Measurements from ENCODE around the gene WSCD2. TPM values are rescaled to one million over a fixed set of nuclear protein-coding genes. Genes with fewer than 3 reads are reported as not detected.

The WSCD2 gene
- total and polyA plus RNA-seq, 2 donors (not counting 1 experiment from before 2014, with no cell fraction given): 1.1 to 5.9 TPM

- H3K27ac ChIP-seq (ENCODE audit: low read length in 2 of 2): no peak overlapping the region
- intact Hi-C loops (cut with micrococcal nuclease): no loop called here
- ATAC-seq (ENCODE audit: low read depth): no peak
- TF ChIP-seq CTCF (IDR thresholded peaks at IDR 0.05): no peak
- no peak for TF ChIP-seq EZH2 (IDR thresholded peaks at IDR 0.05; ENCODE audit: borderline replicate concordance, insufficient read depth, low read depth, low read length, poor library complexity, severe bottlenecking)
- no peaks in the 10 kb centered on the region for H3K4me1 ChIP-seq (ENCODE audit: control insufficient read depth in 2 of 2, insufficient read depth in 2 of 2, low read length in 2 of 2)
- no peaks in the 10 kb centered on the region for H3K79me2 ChIP-seq (ENCODE audit: control insufficient read depth, insufficient read depth, low read length)
- H3K9me3 ChIP-seq (ENCODE audit: control extremely low read depth in 1 of 3, control insufficient read depth in 2 of 3, insufficient read depth in 1 of 3, low read length in 2 of 3): peaks cover 0 to 4% (median 0%) of the 10 kb centered on the region in 3 donors
- H3K36me3 ChIP-seq (replicated peaks in 1 of 2; ENCODE audit: control extremely low read depth in 1 of 2, control insufficient read depth in 1 of 2, extremely low read depth in 1 of 2, insufficient read depth in 2 of 2, low read length in 1 of 2): no peaks in the 10 kb centered on the region
- H3K4me1 Mint-ChIP-seq: peaks cover 6% of the 10 kb centered on the region
- no peak overlapping the region for H3K4me3 Mint-ChIP-seq
- peaks cover 0 to 3% (median 0%) of the 10 kb centered on the region in 4 experiments for H3K27me3 ChIP-seq (replicated peaks in 1 of 4; ENCODE audit: control extremely low read depth in 1 of 4, control insufficient read depth in 3 of 4, insufficient read depth in 4 of 4, low read length in 3 of 4)
- no peaks in the 10 kb centered on the region for H4K20me1 ChIP-seq (ENCODE audit: control insufficient read depth, insufficient read depth, low read length, poor library complexity, severe bottlenecking)
- no peak overlapping the region for H2AFZ ChIP-seq (ENCODE audit: insufficient read depth, low read depth, low read length, poor library complexity, severe bottlenecking)
- H3K4me3 ChIP-seq (ENCODE audit: control extremely low read depth in 1 of 5, extremely low read depth in 1 of 5, insufficient read depth in 1 of 5, low read depth in 2 of 5, low read length in 4 of 5): no peak overlapping the region
- H3K4me2 ChIP-seq (replicated peaks; ENCODE audit: low read depth, low read length, poor library complexity, severe bottlenecking): no peak overlapping the region
- POLR2A ChIA-PET: no interaction called here
- CTCF ChIA-PET: no interaction called here
- no peak overlapping the region for H3K27ac Mint-ChIP-seq
- H3K27me3 Mint-ChIP-seq: peaks cover 17% of the 10 kb centered on the region
- DNase-seq: no peak
- H3K9ac ChIP-seq (ENCODE audit: low read length): no peak overlapping the region
- WGBS (ENCODE audit: insufficient coverage): 100% methylated on average over 1 of the region's 2 CpGs
- H3K9me3 Mint-ChIP-seq (ENCODE audit: insufficient read depth): no peaks in the 10 kb centered on the region
These were observed 15.9 kb downstream of the WSCD2 start for GRCh38 chr12:108145011-108145410.

- Histone ChIP-seq H2AFZ (ENCODE audit: insufficient read depth, low read depth, low read length, poor library complexity, severe bottlenecking) (no peak overlapping the region), H3K4me1 (ENCODE audit: control insufficient read depth in 2 of 2, insufficient read depth in 2 of 2, low read length in 2 of 2) (no peaks in the 10 kb centered on the region), H3K27me3 (replicated peaks in 1 of 4; ENCODE audit: control extremely low read depth in 1 of 4, control insufficient read depth in 3 of 4, insufficient read depth in 4 of 4, low read length in 3 of 4) (peaks cover 0 to 9% (median 0%) of the 10 kb centered on the region in 4 experiments), H3K79me2 (ENCODE audit: control insufficient read depth, insufficient read depth, low read length) (no peaks in the 10 kb centered on the region), H4K20me1 (ENCODE audit: control insufficient read depth, insufficient read depth, low read length, poor library complexity, severe bottlenecking) (no peaks in the 10 kb centered on the region), H3K9me3 (ENCODE audit: control extremely low read depth in 1 of 3, control insufficient read depth in 2 of 3, insufficient read depth in 1 of 3, low read length in 2 of 3) (peaks cover 0 to 4% (median 0%) of the 10 kb centered on the region in 3 donors), H3K27ac (ENCODE audit: low read length in 2 of 2) (no peak overlapping the region), H3K4me2 (replicated peaks; ENCODE audit: low read depth, low read length, poor library complexity, severe bottlenecking) (no peak overlapping the region), H3K9ac (ENCODE audit: low read length) (no peak overlapping the region), H3K4me3 (ENCODE audit: control extremely low read depth in 1 of 5, extremely low read depth in 1 of 5, insufficient read depth in 1 of 5, low read depth in 2 of 5, low read length in 4 of 5) (no peak overlapping the region), H3K36me3 (replicated peaks in 1 of 2; ENCODE audit: control extremely low read depth in 1 of 2, control insufficient read depth in 1 of 2, extremely low read depth in 1 of 2, insufficient read depth in 2 of 2, low read length in 1 of 2) (no peaks in the 10 kb centered on the region)
- Mint-ChIP-seq H3K9me3 (ENCODE audit: insufficient read depth) (no peaks in the 10 kb centered on the region), H3K4me3 (no peak overlapping the region), H3K27ac (no peak overlapping the region), H3K27me3 (peaks cover 22% of the 10 kb centered on the region), H3K4me1 (peaks cover 6% of the 10 kb centered on the region)
- ChIA-PET CTCF (no interaction called here), POLR2A (no interaction called here)
- 76% methylated on average over 4 of the region's 6 CpGs for WGBS (ENCODE audit: insufficient coverage)
- ATAC-seq (ENCODE audit: low read depth): no peak
- DNase-seq: no peak
- intact Hi-C loops (cut with micrococcal nuclease): no loop called here
- TF ChIP-seq EZH2 (IDR thresholded peaks at IDR 0.05; ENCODE audit: borderline replicate concordance, insufficient read depth, low read depth, low read length, poor library complexity, severe bottlenecking) (no peak), CTCF (IDR thresholded peaks at IDR 0.05) (no peak)
These were observed 17.2 kb downstream of the WSCD2 start for GRCh38 chr12:108146035-108146893.
